OCI-LY7 (cell line): ENCODE measurements around the gene BTC. TPM values are rescaled to one million over a fixed set of nuclear protein-coding genes. Genes with fewer than 3 reads are reported as not detected.

ENCODE experiments used
- BruUV-seq: library from RNA; stranded (reverse); fragments of 400-500 nt; replicated peaks from 2 replicates; lab custom pipeline; 2021; lab: Mats Ljungman, UMichigan
- CTCF ChIA-PET: fragments of 300-600 bp; sonication (Branson Sonifier 250); formaldehyde crosslinking; loops from one replicate; lab custom pipeline; 2022; ENCODE audit warnings: antibody characterized with exemption; ENCODE audit not compliant: unreplicated experiment; lab: Charles Lee
- POLR2A ChIA-PET: fragments of 300-600 bp; sonication (Branson Sonifier 250); formaldehyde crosslinking; loops from one replicate; lab custom pipeline; 2022; ENCODE audit warnings: antibody characterized with exemption; lab: Charles Lee
- DNase-seq: peaks from one replicate; pipeline ENCODE4 v3.0.0-alpha.2; 2015; ENCODE audit warnings: low spot score
- H2AFZ ChIP-seq: fragments of 200-600 bp; sonication (generic), shearing (Covaris generic); 2 replicates; pipeline ENCODE4 v1.6.1; 2014; ENCODE audit warnings: mild to moderate bottlenecking, antibody characterized with exemption, low read length, moderate library complexity
- H3K27ac ChIP-seq: fragments of 200-600 bp; sonication (generic); 2 replicates; pipeline ENCODE4 v1.5.1; 2014; ENCODE audit warnings: mixed run types, low read depth, mild to moderate bottlenecking, moderate library complexity, low read length, inconsistent platforms; ENCODE audit not compliant: poor library complexity, severe bottlenecking
- H3K36me3 ChIP-seq: fragments of 200-600 bp; sonication (generic); 2 replicates; pipeline ENCODE4 v1.6.1; 2014; ENCODE audit warnings: mild to moderate bottlenecking, antibody characterized with exemption, low read length, moderate library complexity, mixed read lengths; ENCODE audit not compliant: insufficient read depth
- H3K4me1 ChIP-seq: fragments of 200-600 bp; sonication (generic); 2 replicates; pipeline ENCODE4 v1.5.1; 2014; ENCODE audit warnings: mild to moderate bottlenecking, low read length; ENCODE audit not compliant: insufficient read depth, poor library complexity, severe bottlenecking
- H3K4me2 ChIP-seq: fragments of 200-600 bp; sonication (generic); 2 replicates; pipeline ENCODE4 v1.6.1; 2014; ENCODE audit warnings: mild to moderate bottlenecking, low read length
- H3K4me3 ChIP-seq: fragments of 200-600 bp; sonication (generic); 2 replicates; pipeline ENCODE4 v1.5.1; 2014; ENCODE audit warnings: mild to moderate bottlenecking, low read depth, low read length; ENCODE audit not compliant: poor library complexity, severe bottlenecking
- H3K79me2 ChIP-seq: fragments of 200-600 bp; sonication (generic); 2 replicates; pipeline ENCODE4 v1.6.1; 2016; ENCODE audit warnings: low read depth, mild to moderate bottlenecking, low read length, moderate library complexity, mixed read lengths; ENCODE audit not compliant: insufficient read depth
- H3K9me2 ChIP-seq: fragments of 200-600 bp; sonication (generic); 2 replicates; pipeline ENCODE4 v1.6.1; 2016; ENCODE audit warnings: mild to moderate bottlenecking, low read length, mixed read lengths; ENCODE audit not compliant: insufficient read depth
- H3K9me3 ChIP-seq: fragments of 200-600 bp; sonication (generic); 2 replicates; pipeline ENCODE4 v1.6.1; 2014; ENCODE audit warnings: mild to moderate bottlenecking, mixed run types, low read length, mixed read lengths
- H4K20me1 ChIP-seq: fragments of 200-600 bp; sonication (generic); 2 replicates; pipeline ENCODE4 v1.6.1; 2014; ENCODE audit warnings: mild to moderate bottlenecking, antibody characterized with exemption, low read length, moderate library complexity, mixed read lengths; ENCODE audit not compliant: insufficient read depth
- EZH2phosphoT487 ChIP-seq: fragments of 200-600 bp; sonication (generic); IDR thresholded peaks from 2 replicates; pipeline ENCODE4 v1.6.1; 2018; ENCODE audit warnings: low read depth, borderline replicate concordance, mild to moderate bottlenecking, mixed run types, antibody characterized with exemption, low read length, moderate library complexity, mixed read lengths
- intact Hi-C: fragments of 100-400 bp; cut with micrococcal nuclease; formaldehyde crosslinking; loops from one replicate; pipeline ENCODE4 v1.10.0; 2022; ENCODE audit not compliant: unreplicated experiment
- total RNA-seq, 2 experiments: library from RNA; depleted of rRNA in 1 of 2; stranded (reverse); fragments of >200 nt in 1 of 2; shearing (Covaris generic) in 1 of 2; gene quantifications; 2 replicates each; pipeline ENCODE4 v1.2.3, GENCODE V29; 2014 to 2022
- TF ChIP-seq, protein P1 (sequence below): fragments of 200-600 bp; sonication (generic); conservative IDR thresholded peaks from 2 replicates; pipeline ENCODE4 v1.5.1; 2014; ENCODE audit warnings: mild to moderate bottlenecking, antibody characterized with exemption, low read length, moderate library complexity, mixed read lengths

BTC gene
- total RNA-seq, 2 experiments from 2014 or later, result not detected

- CTCF ChIA-PET, result no interaction called here
- POLR2A ChIA-PET, result no interaction called here
- H2AFZ ChIP-seq, result no peak overlapping the region
- no peak overlapping the region for H3K4me2 ChIP-seq
- intact Hi-C loops, result no loop called here
- H3K4me3 ChIP-seq, result no peak overlapping the region
- BruUV-seq, result no TSS peak
- H3K9me3 ChIP-seq, result no peaks in the 10 kb centered on the region
- H3K4me1 ChIP-seq, result no peaks in the 10 kb centered on the region
- no peak for DNase-seq
- H3K9me2 ChIP-seq, result no peaks in the 10 kb centered on the region
- H3K36me3 ChIP-seq, result no peaks in the 10 kb centered on the region
- no peaks in the 10 kb centered on the region for H3K79me2 ChIP-seq
- H4K20me1 ChIP-seq, result no peaks in the 10 kb centered on the region
- H3K27ac ChIP-seq, result no peak overlapping the region
- no peak for TF ChIP-seq EZH2phosphoT487
- TF ChIP-seq, protein P1, sequence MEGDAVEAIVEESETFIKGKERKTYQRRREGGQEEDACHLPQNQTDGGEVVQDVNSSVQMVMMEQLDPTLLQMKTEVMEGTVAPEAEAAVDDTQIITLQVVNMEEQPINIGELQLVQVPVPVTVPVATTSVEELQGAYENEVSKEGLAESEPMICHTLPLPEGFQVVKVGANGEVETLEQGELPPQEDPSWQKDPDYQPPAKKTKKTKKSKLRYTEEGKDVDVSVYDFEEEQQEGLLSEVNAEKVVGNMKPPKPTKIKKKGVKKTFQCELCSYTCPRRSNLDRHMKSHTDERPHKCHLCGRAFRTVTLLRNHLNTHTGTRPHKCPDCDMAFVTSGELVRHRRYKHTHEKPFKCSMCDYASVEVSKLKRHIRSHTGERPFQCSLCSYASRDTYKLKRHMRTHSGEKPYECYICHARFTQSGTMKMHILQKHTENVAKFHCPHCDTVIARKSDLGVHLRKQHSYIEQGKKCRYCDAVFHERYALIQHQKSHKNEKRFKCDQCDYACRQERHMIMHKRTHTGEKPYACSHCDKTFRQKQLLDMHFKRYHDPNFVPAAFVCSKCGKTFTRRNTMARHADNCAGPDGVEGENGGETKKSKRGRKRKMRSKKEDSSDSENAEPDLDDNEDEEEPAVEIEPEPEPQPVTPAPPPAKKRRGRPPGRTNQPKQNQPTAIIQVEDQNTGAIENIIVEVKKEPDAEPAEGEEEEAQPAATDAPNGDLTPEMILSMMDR, result no peak
Observed at GRCh38 chr4:74758551-74759145, 35.7 kb downstream of the BTC start.

DNA sequence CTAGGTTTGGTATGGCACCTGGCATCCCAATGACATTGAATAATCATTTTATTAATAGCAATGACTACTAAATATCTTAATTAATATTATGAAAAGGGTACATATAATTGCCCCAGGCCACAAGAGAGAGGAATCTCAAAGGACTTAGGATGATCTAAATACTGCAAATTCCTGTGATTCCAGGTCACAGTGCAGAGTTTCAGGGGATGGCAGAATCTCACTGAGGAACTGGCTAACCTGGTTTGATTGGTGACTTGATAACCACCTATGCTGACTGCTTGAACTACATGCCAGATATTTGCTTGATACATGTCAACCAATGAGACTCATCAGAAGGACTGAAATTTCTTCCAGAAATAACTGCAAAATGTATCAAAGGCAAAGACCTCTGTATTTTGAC is 37.2 kb downstream of the BTC start:
- no TSS peak for BruUV-seq
- H3K4me1 ChIP-seq, result no peaks in the 10 kb centered on the region

DNA sequence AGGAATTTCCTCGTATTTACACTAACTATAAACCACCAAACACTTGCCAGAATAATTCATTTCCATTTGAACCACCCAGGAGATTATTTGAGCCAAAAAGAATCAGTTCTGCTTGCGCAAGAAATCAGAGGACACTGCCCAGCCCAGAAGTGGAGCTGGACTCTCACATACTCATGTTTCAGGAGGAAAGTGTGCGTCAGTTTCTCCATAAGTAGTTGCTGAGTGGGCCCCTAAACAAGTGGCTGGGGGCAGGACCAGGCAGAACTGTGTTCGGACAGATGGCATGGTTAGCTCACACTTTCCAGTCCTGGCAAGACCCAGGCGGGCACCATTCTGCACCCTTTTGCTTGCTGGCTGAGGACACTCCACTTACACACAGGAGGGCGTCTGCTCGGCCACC is 38.8 kb downstream of the BTC start:
- no peak overlapping the region for H2AFZ ChIP-seq
- BruUV-seq, result no TSS peak
- no peaks in the 10 kb centered on the region for H3K4me1 ChIP-seq
- no peak for DNase-seq
- no peaks in the 10 kb centered on the region for H3K9me2 ChIP-seq
- TF ChIP-seq, protein P1, result no peak
- TF ChIP-seq EZH2phosphoT487, result no peak
- no peak overlapping the region for H3K4me3 ChIP-seq
- H3K9me3 ChIP-seq, result no peaks in the 10 kb centered on the region
- H3K27ac ChIP-seq, result no peak overlapping the region
- H3K79me2 ChIP-seq, result no peaks in the 10 kb centered on the region
- intact Hi-C loops, result no loop called here
- CTCF ChIA-PET, result interaction anchor here (0.5 kb wide), 1 partner anchor 26 kb away, joined by 3 read pairs; no protein-coding TSS in a partner anchor
- H4K20me1 ChIP-seq, result no peaks in the 10 kb centered on the region
- H3K36me3 ChIP-seq, result no peaks in the 10 kb centered on the region
- POLR2A ChIA-PET, result interaction anchor here (0.7 kb wide), 1 partner anchor 12 kb away, joined by 3 read pairs; no protein-coding TSS in a partner anchor
- H3K4me2 ChIP-seq, result no peak overlapping the region

More for the DNA sequence above, 37.2 kb downstream of the BTC start:
- Histone ChIP-seq H3K79me2 (no peaks in the 10 kb centered on the region), H3K9me3 (no peaks in the 10 kb centered on the region), H3K9me2 (no peaks in the 10 kb centered on the region), H3K36me3 (no peaks in the 10 kb centered on the region), H3K4me2 (no peak overlapping the region), H3K27ac (no peak overlapping the region), H2AFZ (no peak overlapping the region), H4K20me1 (no peaks in the 10 kb centered on the region), H3K4me3 (no peak overlapping the region)
- no peak for TF ChIP-seq EZH2phosphoT487
- TF ChIP-seq, protein P1, result no peak
- no peak for DNase-seq
- POLR2A ChIA-PET, result no interaction called here
- intact Hi-C loops, result no loop called here
- CTCF ChIA-PET, result no interaction called here
